NCI-H524 treated with DMSO at 0.1 percent for 48 hours (cell line): Measurements from ENCODE around the gene C14orf119.

ENCODE experiments used
- DNase-seq: peaks from one replicate; lab custom pipeline; 2025; lab: John Stamatoyannopoulos, UW

The C14orf119 gene

GRCh38 chr14:23126548-23127278 lies 31.4 kb downstream of the C14orf119 start:
- no peak for DNase-seq

GRCh38 chr14:23127861-23128260 lies 32.6 kb downstream of the C14orf119 start:
- no peak for DNase-seq

GRCh38 chr14:23128969-23129758 lies 33.9 kb downstream of the C14orf119 start:
- DNase-seq = no peak

- DNase-seq = no peak
Measured at GRCh38 chr14:23129759-23130316, 34.5 kb downstream of the C14orf119 start.

- no peak for DNase-seq
Measured at GRCh38 chr14:23130871-23131270, 35.6 kb downstream of the C14orf119 start.

- no peak for DNase-seq
Measured at GRCh38 chr14:23131482-23131881, 36.2 kb downstream of the C14orf119 start.

GRCh38 chr14:23132970-23133369 lies 37.7 kb downstream of the C14orf119 start:
- no peak for DNase-seq

- no peak for DNase-seq
Measured at GRCh38 chr14:23136566-23137133, 41.3 kb downstream of the C14orf119 start.

- no peak for DNase-seq
Measured at GRCh38 chr14:23137192-23137812, 42.0 kb downstream of the C14orf119 start.

- no peak for DNase-seq
Measured at GRCh38 chr14:23137813-23138535, 42.7 kb downstream of the C14orf119 start.

- no peak for DNase-seq
Measured at GRCh38 chr14:23139874-23140273, 44.6 kb downstream of the C14orf119 start.

- DNase-seq = no peak
Measured at GRCh38 chr14:23140371-23140770, 45.1 kb downstream of the C14orf119 start.

- no peak for DNase-seq
Measured at GRCh38 chr14:23141706-23142444, 46.6 kb downstream of the C14orf119 start.

- DNase-seq = no peak
Measured at GRCh38 chr14:23142826-23143225, 47.5 kb downstream of the C14orf119 start.

GRCh38 chr14:23143911-23144310 lies 48.6 kb downstream of the C14orf119 start:
- no peak for DNase-seq

GRCh38 chr14:23145794-23146350 lies 50.6 kb downstream of the C14orf119 start:
- no peak for DNase-seq

- DNase-seq = no peak
Measured at GRCh38 chr14:23146351-23146910, 51.1 kb downstream of the C14orf119 start.

- no peak for DNase-seq
Measured at GRCh38 chr14:23146980-23147379, 51.7 kb downstream of the C14orf119 start.

- no peak for DNase-seq
Measured at GRCh38 chr14:23147676-23148075, 52.4 kb downstream of the C14orf119 start.

GRCh38 chr14:23148591-23149249 lies 53.4 kb downstream of the C14orf119 start:
- no peak for DNase-seq
